ENCODE measurements around the gene METTL9. TPM values are rescaled to one million over a fixed set of nuclear protein-coding genes. Genes with fewer than 3 reads are reported as not detected.

METTL9 gene
- total and polyA plus RNA-seq, 2 experiments from 2014 or later = 72.5 to 152 TPM

DNA sequence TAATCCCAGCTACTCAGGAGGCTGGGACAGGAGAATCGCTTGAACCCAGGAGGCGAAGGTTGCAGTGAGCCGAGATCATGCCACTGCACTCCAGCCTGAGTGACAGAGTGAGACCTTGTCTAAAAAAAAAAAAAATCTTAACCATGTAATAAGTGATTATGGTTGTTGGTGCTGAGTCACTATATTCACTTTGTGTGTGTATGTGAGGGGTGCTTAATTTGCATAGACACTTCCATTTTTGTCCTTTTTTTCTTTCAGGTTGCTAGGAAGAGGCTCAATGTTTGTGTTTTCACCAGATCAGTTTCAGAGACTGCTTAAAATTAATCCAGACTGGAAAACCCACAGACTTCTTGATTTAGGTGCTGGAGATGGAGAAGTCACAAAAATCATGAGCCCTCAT lies 18.2 kb downstream of the METTL9 start (continued):
- TF ChIP-seq ZNF462 (CRISPR knock-in tag; IDR thresholded peaks at IDR 0.05) (no peak), EZH2 (IDR thresholded peaks at IDR 0.05; ENCODE audit: low read depth, unreplicated experiment) (no peak), EZH2phosphoT487 (IDR thresholded peaks at IDR 0.05; ENCODE audit: unreplicated experiment) (no peak), ZNF114 (CRISPR knock-in tag; IDR thresholded peaks at IDR 0.05) (no peak)
- TF ChIP-seq, protein P1, sequence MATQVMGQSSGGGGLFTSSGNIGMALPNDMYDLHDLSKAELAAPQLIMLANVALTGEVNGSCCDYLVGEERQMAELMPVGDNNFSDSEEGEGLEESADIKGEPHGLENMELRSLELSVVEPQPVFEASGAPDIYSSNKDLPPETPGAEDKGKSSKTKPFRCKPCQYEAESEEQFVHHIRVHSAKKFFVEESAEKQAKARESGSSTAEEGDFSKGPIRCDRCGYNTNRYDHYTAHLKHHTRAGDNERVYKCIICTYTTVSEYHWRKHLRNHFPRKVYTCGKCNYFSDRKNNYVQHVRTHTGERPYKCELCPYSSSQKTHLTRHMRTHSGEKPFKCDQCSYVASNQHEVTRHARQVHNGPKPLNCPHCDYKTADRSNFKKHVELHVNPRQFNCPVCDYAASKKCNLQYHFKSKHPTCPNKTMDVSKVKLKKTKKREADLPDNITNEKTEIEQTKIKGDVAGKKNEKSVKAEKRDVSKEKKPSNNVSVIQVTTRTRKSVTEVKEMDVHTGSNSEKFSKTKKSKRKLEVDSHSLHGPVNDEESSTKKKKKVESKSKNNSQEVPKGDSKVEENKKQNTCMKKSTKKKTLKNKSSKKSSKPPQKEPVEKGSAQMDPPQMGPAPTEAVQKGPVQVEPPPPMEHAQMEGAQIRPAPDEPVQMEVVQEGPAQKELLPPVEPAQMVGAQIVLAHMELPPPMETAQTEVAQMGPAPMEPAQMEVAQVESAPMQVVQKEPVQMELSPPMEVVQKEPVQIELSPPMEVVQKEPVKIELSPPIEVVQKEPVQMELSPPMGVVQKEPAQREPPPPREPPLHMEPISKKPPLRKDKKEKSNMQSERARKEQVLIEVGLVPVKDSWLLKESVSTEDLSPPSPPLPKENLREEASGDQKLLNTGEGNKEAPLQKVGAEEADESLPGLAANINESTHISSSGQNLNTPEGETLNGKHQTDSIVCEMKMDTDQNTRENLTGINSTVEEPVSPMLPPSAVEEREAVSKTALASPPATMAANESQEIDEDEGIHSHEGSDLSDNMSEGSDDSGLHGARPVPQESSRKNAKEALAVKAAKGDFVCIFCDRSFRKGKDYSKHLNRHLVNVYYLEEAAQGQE (IDR thresholded peaks at IDR 0.05; ENCODE audit: unreplicated experiment) = no peak

- no peak overlapping the region for H3K4me2 ChIP-seq
- Mint-ChIP-seq H3K4me3 (no peak overlapping the region), H3K9me3 (no peaks in the 10 kb centered on the region), H3K27ac (no peak overlapping the region; the same call in 1 of the 2 replicates), H3K36me3 (ENCODE audit: low read depth) (peaks cover 12% of the 10 kb centered on the region), H3K27me3 (ENCODE audit: insufficient read depth, low read depth, poor library complexity) (peaks cover 2% of the 10 kb centered on the region), H3K4me1 (peaks cover 3% of the 10 kb centered on the region; the same call in 1 of the 3 replicates)
- H3K36me3 ChIP-seq (ENCODE audit: insufficient read depth) = 0 out of 2 replicates have a peak, but pooled peaks cover 5% of the 10 kb centered on the region
- H4K20me1 ChIP-seq (replicated peaks; ENCODE audit: insufficient read depth) = peaks cover 12% of the 10 kb centered on the region
- no peaks in the 10 kb centered on the region for H3K27me3 ChIP-seq (ENCODE audit: insufficient read depth)
- H2AFZ ChIP-seq = no peak overlapping the region
- H3F3A ChIP-seq (replicated peaks; ENCODE audit: low read depth) = no peaks in the 10 kb centered on the region
- no peak overlapping the region for H3K4me3 ChIP-seq
- no peaks in the 10 kb centered on the region for H3K4me1 ChIP-seq (ENCODE audit: insufficient read depth)
- DNase-seq (ENCODE audit: low spot score) = no peak
- H3K27ac ChIP-seq (ENCODE audit: low read depth) = no peak overlapping the region
- H3K9me2 ChIP-seq (ENCODE audit: insufficient read depth) = no peaks in the 10 kb centered on the region
- peaks cover 50% of the 10 kb centered on the region for H3K79me2 ChIP-seq (replicated peaks; ENCODE audit: insufficient read depth)
- no peak for ATAC-seq
- TF ChIP-seq JUNB (IDR thresholded peaks at IDR 0.05; ENCODE audit: unreplicated experiment) (no peak), ZNF114 (CRISPR knock-in tag; IDR thresholded peaks at IDR 0.05) (no peak), ZNF331 (CRISPR knock-in tag; IDR thresholded peaks at IDR 0.05; ENCODE audit: low read depth) (no peak), STAT1 (IDR thresholded peaks at IDR 0.05; ENCODE audit: unreplicated experiment) (no peak), CREB1 (CRISPR knock-in tag; IDR thresholded peaks at IDR 0.05; ENCODE audit: low read depth) (no peak)
- TF ChIP-seq, protein P2, sequence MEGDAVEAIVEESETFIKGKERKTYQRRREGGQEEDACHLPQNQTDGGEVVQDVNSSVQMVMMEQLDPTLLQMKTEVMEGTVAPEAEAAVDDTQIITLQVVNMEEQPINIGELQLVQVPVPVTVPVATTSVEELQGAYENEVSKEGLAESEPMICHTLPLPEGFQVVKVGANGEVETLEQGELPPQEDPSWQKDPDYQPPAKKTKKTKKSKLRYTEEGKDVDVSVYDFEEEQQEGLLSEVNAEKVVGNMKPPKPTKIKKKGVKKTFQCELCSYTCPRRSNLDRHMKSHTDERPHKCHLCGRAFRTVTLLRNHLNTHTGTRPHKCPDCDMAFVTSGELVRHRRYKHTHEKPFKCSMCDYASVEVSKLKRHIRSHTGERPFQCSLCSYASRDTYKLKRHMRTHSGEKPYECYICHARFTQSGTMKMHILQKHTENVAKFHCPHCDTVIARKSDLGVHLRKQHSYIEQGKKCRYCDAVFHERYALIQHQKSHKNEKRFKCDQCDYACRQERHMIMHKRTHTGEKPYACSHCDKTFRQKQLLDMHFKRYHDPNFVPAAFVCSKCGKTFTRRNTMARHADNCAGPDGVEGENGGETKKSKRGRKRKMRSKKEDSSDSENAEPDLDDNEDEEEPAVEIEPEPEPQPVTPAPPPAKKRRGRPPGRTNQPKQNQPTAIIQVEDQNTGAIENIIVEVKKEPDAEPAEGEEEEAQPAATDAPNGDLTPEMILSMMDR (conservative IDR thresholded peaks at IDR 0.05; ENCODE audit: low read depth in 2 of 2) = no peak
- TF ChIP-seq, protein P1 (IDR thresholded peaks at IDR 0.05; ENCODE audit: unreplicated experiment) = no peak
Measured at GRCh38 chr16:21618281-21618680, 18.9 kb downstream of the METTL9 start.

Data from GM23338 (cell line).